ENCODE measurements around the gene HAPLN2. TPM values are rescaled to one million over a fixed set of nuclear protein-coding genes. Genes with fewer than 3 reads are reported as not detected.

HAPLN2 gene
- total RNA-seq, 2 donors from 2014 or later: 1.2 TPM; not detected in 1

GRCh38 chr1:156592910-156593660 lies 26.1 kb upstream of the HAPLN2 start:
- H3K27ac ChIP-seq: peak overlapping the region in 1 of 2 donors; percentile 29
- no peak for ATAC-seq (ENCODE audit: insufficient number of reproducible peaks, low FRiP score, low read depth)
- no peaks in the 10 kb centered on the region for H3K9me3 ChIP-seq
- H3K4me1 ChIP-seq (ENCODE audit: control insufficient read depth in 1 of 2, low read depth in 2 of 2): peaks cover 4 to 15% of the 10 kb centered on the region in 2 donors
- DNase-seq (ENCODE audit: low spot score): no peak
- H3K4me3 ChIP-seq: no peak overlapping the region
- no peaks in the 10 kb centered on the region for H3K27me3 ChIP-seq (replicated peaks; ENCODE audit: insufficient read depth)
- peaks cover 7% of the 10 kb centered on the region for H3K36me3 ChIP-seq
- TF ChIP-seq CTCF (IDR thresholded peaks at IDR 0.05): no peak

GRCh38 chr1:156593661-156593989 lies 25.6 kb upstream of the HAPLN2 start:
- H3K4me3 ChIP-seq: no peak overlapping the region
- H3K9me3 ChIP-seq: no peaks in the 10 kb centered on the region
- DNase-seq (ENCODE audit: low spot score) (no peak), ATAC-seq (ENCODE audit: insufficient number of reproducible peaks, low FRiP score, low read depth) (no peak)
- no peaks in the 10 kb centered on the region for H3K27me3 ChIP-seq (replicated peaks; ENCODE audit: insufficient read depth)
- H3K4me1 ChIP-seq (ENCODE audit: control insufficient read depth in 1 of 2, low read depth in 2 of 2): peaks cover 4 to 15% of the 10 kb centered on the region in 2 donors
- no peak for TF ChIP-seq CTCF (IDR thresholded peaks at IDR 0.05)
- H3K27ac ChIP-seq: no peak overlapping the region
- H3K36me3 ChIP-seq: peaks cover 7% of the 10 kb centered on the region

GRCh38 chr1:156594190-156594589 lies 25.0 kb upstream of the HAPLN2 start:
- Histone ChIP-seq H3K4me1 (ENCODE audit: control insufficient read depth in 1 of 2, low read depth in 2 of 2) (peaks cover 4 to 15% of the 10 kb centered on the region in 2 donors), H3K27me3 (replicated peaks; ENCODE audit: insufficient read depth) (no peaks in the 10 kb centered on the region), H3K9me3 (no peaks in the 10 kb centered on the region), H3K4me3 (no peak overlapping the region), H3K27ac (no peak overlapping the region), H3K36me3 (peaks cover 7% of the 10 kb centered on the region)
- no peak for TF ChIP-seq CTCF (IDR thresholded peaks at IDR 0.05)
- ATAC-seq (ENCODE audit: insufficient number of reproducible peaks, low FRiP score, low read depth): no peak
- no peak for DNase-seq (ENCODE audit: low spot score)

- DNase-seq (ENCODE audit: low spot score) (no peak), ATAC-seq (ENCODE audit: insufficient number of reproducible peaks, low FRiP score, low read depth) (no peak)
- no peaks in the 10 kb centered on the region for H3K27me3 ChIP-seq (replicated peaks; ENCODE audit: insufficient read depth)
- H3K4me3 ChIP-seq: no peak overlapping the region
- H3K9me3 ChIP-seq: no peaks in the 10 kb centered on the region
- no peak for TF ChIP-seq CTCF (IDR thresholded peaks at IDR 0.05)
- H3K36me3 ChIP-seq: peaks cover 7% of the 10 kb centered on the region
- H3K4me1 ChIP-seq (ENCODE audit: control insufficient read depth in 1 of 2, low read depth in 2 of 2): peaks cover 4 to 15% of the 10 kb centered on the region in 2 donors
- no peak overlapping the region for H3K27ac ChIP-seq
These were observed 24.2 kb upstream of the HAPLN2 start for GRCh38 chr1:156595016-156595415.

GRCh38 chr1:156596426-156596825 lies 22.8 kb upstream of the HAPLN2 start:
- TF ChIP-seq CTCF (IDR thresholded peaks at IDR 0.05): no peak
- H3K4me3 ChIP-seq: no peak overlapping the region
- no peaks in the 10 kb centered on the region for H3K9me3 ChIP-seq
- peaks cover 7% of the 10 kb centered on the region for H3K36me3 ChIP-seq
- no peak for DNase-seq (ENCODE audit: low spot score)
- H3K27ac ChIP-seq: no peak overlapping the region
- H3K27me3 ChIP-seq (replicated peaks; ENCODE audit: insufficient read depth): no peaks in the 10 kb centered on the region
- no peak for ATAC-seq (ENCODE audit: insufficient number of reproducible peaks, low FRiP score, low read depth)
- H3K4me1 ChIP-seq (ENCODE audit: control insufficient read depth in 1 of 2, low read depth in 2 of 2): peaks cover 11 to 19% of the 10 kb centered on the region in 2 donors

All from thoracic aorta (tissue), 2 donors.